ENCODE data around the gene CSF2RB.

CSF2RB gene

GRCh38 chr22:36894266-36894665, 19.2 kb upstream of the CSF2RB start:
- no peak overlapping the region for H3K4me3 ChIP-seq (ENCODE audit: low read depth, low read length)
- H3K9me3 ChIP-seq (ENCODE audit: control insufficient read depth, low read length), result no peaks in the 10 kb centered on the region
- no peak overlapping the region for H3K9ac ChIP-seq
- no peaks in the 10 kb centered on the region for H3K79me2 ChIP-seq
- H3K4me1 ChIP-seq, result no peaks in the 10 kb centered on the region
- no peak overlapping the region for H3K27ac ChIP-seq
- no peak overlapping the region for H2AFZ ChIP-seq
- H3K27me3 ChIP-seq (ENCODE audit: control insufficient read depth, insufficient read depth, low read length), result no peaks in the 10 kb centered on the region
- H3K36me3 ChIP-seq (ENCODE audit: control insufficient read depth, insufficient read depth, low read length), result no peaks in the 10 kb centered on the region
- no peak for TF ChIP-seq CTCF (IDR thresholded peaks at IDR 0.05)
- no peak overlapping the region for H3K4me2 ChIP-seq (ENCODE audit: low read length)

- H3K4me1 ChIP-seq, result no peaks in the 10 kb centered on the region
- H3K27me3 ChIP-seq (ENCODE audit: control insufficient read depth, insufficient read depth, low read length), result no peaks in the 10 kb centered on the region
- H2AFZ ChIP-seq, result no peak overlapping the region
- H3K36me3 ChIP-seq (ENCODE audit: control insufficient read depth, insufficient read depth, low read length), result no peaks in the 10 kb centered on the region
- H3K79me2 ChIP-seq, result no peaks in the 10 kb centered on the region
- no peak for TF ChIP-seq CTCF (IDR thresholded peaks at IDR 0.05)
- no peak overlapping the region for H3K9ac ChIP-seq
- H3K4me2 ChIP-seq (ENCODE audit: low read length), result no peak overlapping the region
- H3K4me3 ChIP-seq (ENCODE audit: low read depth, low read length), result no peak overlapping the region
- no peaks in the 10 kb centered on the region for H3K9me3 ChIP-seq (ENCODE audit: control insufficient read depth, low read length)
- no peak overlapping the region for H3K27ac ChIP-seq
Observed at GRCh38 chr22:36897611-36898010, 15.8 kb upstream of the CSF2RB start.

- Histone ChIP-seq H2AFZ (no peak overlapping the region), H3K4me2 (ENCODE audit: low read length) (no peak overlapping the region), H3K79me2 (no peaks in the 10 kb centered on the region), H3K27me3 (ENCODE audit: control insufficient read depth, insufficient read depth, low read length) (no peaks in the 10 kb centered on the region), H3K27ac (no peak overlapping the region), H3K9me3 (ENCODE audit: control insufficient read depth, low read length) (no peaks in the 10 kb centered on the region), H3K4me3 (ENCODE audit: low read depth, low read length) (no peak overlapping the region), H3K4me1 (no peaks in the 10 kb centered on the region), H3K9ac (no peak overlapping the region), H3K36me3 (ENCODE audit: control insufficient read depth, insufficient read depth, low read length) (no peaks in the 10 kb centered on the region)
- no peak for TF ChIP-seq CTCF (IDR thresholded peaks at IDR 0.05)
Observed at GRCh38 chr22:36898690-36899089, 14.7 kb upstream of the CSF2RB start.

GRCh38 chr22:36899498-36899897, 13.9 kb upstream of the CSF2RB start:
- Histone ChIP-seq H3K79me2 (no peaks in the 10 kb centered on the region), H3K4me2 (ENCODE audit: low read length) (no peak overlapping the region), H2AFZ (no peak overlapping the region), H3K4me3 (ENCODE audit: low read depth, low read length) (no peak overlapping the region), H3K9ac (no peak overlapping the region), H3K9me3 (ENCODE audit: control insufficient read depth, low read length) (no peaks in the 10 kb centered on the region), H3K27ac (no peak overlapping the region), H3K27me3 (ENCODE audit: control insufficient read depth, insufficient read depth, low read length) (no peaks in the 10 kb centered on the region), H3K4me1 (no peaks in the 10 kb centered on the region), H3K36me3 (ENCODE audit: control insufficient read depth, insufficient read depth, low read length) (no peaks in the 10 kb centered on the region)
- TF ChIP-seq CTCF (IDR thresholded peaks at IDR 0.05), result no peak

- Histone ChIP-seq H3K4me2 (ENCODE audit: low read length) (no peak overlapping the region), H3K9me3 (ENCODE audit: control insufficient read depth, low read length) (no peaks in the 10 kb centered on the region), H2AFZ (no peak overlapping the region), H3K27me3 (ENCODE audit: control insufficient read depth, insufficient read depth, low read length) (no peaks in the 10 kb centered on the region), H3K4me3 (ENCODE audit: low read depth, low read length) (no peak overlapping the region), H3K79me2 (no peaks in the 10 kb centered on the region), H3K9ac (no peak overlapping the region), H3K36me3 (ENCODE audit: control insufficient read depth, insufficient read depth, low read length) (no peaks in the 10 kb centered on the region), H3K27ac (no peak overlapping the region), H3K4me1 (no peaks in the 10 kb centered on the region)
- TF ChIP-seq CTCF (IDR thresholded peaks at IDR 0.05), result no peak
Observed at GRCh38 chr22:36900225-36900624, 13.2 kb upstream of the CSF2RB start.
